T-helper 2 cell treated with Interferon-gamma antibody and Interleukin-4, amounts not matched to agents 5 μg/mL and 100 μg/mL, for 36 hours (primary cell): ENCODE data around the gene PCDHA10.
A peak's percentile ranks its signal among the peaks of the same experiment; 100 is the strongest.
"Not testable (repeated sequence)": the region's sequence is repeated elsewhere in the genome, so short reads cannot be mapped to it uniquely, and the experiment has no call there.

Source experiments
- DNase-seq: peaks from one replicate; pipeline ENCODE4 v3.0.0; 2021; ENCODE audit warnings: low spot score
- H3K27ac Mint-ChIP-seq: one replicate; pipeline ENCODE4 v1.8.0; 2021; ENCODE audit warnings: mild to moderate bottlenecking, mixed read lengths
- H3K27me3 Mint-ChIP-seq: one replicate; pipeline ENCODE4 v1.8.0; 2021; ENCODE audit warnings: low read depth, mixed read lengths
- H3K36me3 Mint-ChIP-seq: one replicate; pipeline ENCODE4 v1.8.0; 2021; ENCODE audit warnings: low read depth, mixed read lengths
- H3K4me1 Mint-ChIP-seq: one replicate; pipeline ENCODE4 v1.8.0; 2021; ENCODE audit warnings: low read depth, mixed read lengths
- H3K4me3 Mint-ChIP-seq: one replicate; pipeline ENCODE4 v1.8.0; 2022; ENCODE audit warnings: mild to moderate bottlenecking, moderate library complexity, mixed read lengths
- H3K9me3 Mint-ChIP-seq: one replicate; pipeline ENCODE4 v1.8.0; 2021; ENCODE audit warnings: mixed read lengths

Gene PCDHA10, protein sequence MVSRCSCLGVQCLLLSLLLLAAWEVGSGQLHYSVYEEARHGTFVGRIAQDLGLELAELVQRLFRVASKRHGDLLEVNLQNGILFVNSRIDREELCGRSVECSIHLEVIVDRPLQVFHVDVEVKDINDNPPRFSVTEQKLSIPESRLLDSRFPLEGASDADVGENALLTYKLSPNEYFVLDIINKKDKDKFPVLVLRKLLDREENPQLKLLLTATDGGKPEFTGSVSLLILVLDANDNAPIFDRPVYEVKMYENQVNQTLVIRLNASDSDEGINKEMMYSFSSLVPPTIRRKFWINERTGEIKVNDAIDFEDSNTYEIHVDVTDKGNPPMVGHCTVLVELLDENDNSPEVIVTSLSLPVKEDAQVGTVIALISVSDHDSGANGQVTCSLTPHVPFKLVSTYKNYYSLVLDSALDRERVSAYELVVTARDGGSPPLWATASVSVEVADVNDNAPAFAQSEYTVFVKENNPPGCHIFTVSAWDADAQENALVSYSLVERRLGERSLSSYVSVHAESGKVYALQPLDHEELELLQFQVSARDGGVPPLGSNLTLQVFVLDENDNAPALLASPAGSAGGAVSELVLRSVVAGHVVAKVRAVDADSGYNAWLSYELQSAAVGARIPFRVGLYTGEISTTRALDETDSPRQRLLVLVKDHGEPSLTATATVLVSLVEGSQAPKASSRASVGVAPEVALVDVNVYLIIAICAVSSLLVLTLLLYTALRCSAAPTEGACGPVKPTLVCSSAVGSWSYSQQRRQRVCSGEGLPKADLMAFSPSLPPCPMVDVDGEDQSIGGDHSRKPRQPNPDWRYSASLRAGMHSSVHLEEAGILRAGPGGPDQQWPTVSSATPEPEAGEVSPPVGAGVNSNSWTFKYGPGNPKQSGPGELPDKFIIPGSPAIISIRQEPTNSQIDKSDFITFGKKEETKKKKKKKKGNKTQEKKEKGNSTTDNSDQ

DNA sequence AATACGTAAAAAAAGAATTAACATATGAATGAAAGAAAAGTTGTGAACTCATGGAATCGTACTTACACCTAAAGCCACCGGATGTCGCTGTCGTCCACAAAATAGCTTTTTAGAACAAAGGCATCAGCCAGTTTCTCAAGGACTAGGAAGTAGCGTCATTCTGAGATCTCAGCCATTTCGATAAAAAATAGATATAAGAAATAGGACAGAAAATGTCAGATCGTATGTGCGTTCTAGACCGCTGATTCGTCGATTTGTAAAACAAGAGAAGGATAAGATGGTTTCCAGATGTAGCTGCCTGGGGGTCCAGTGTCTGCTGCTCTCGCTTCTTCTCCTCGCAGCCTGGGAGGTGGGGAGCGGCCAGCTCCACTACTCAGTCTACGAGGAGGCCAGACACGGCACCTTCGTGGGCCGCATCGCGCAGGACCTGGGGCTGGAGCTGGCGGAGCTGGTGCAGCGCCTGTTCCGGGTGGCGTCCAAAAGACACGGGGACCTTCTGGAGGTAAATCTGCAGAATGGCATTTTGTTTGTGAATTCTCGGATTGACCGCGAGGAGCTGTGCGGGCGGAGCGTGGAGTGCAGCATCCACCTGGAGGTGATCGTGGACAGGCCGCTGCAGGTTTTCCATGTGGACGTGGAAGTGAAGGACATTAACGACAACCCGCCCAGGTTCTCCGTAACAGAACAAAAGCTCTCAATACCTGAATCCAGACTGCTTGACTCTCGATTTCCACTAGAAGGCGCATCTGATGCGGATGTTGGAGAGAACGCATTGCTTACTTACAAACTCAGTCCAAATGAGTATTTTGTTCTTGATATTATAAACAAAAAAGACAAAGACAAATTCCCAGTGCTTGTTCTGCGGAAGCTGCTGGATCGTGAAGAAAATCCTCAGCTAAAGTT is at the start of gene PCDHA10:
Gene PCDHA10, plus strand, starts transcription at position 126 of the 903 bp plus-strand sequence. Its CDS starts 152 bp downstream, at position 278.
- no peak within 1 kb of the TSS for H3K4me3 Mint-ChIP-seq
- H3K27me3 Mint-ChIP-seq = no peaks in the 10 kb centered on the region
- no peak within 1 kb of the TSS for H3K27ac Mint-ChIP-seq
- DNase-seq = no peak
- peaks cover 3% of the 10 kb centered on the region for H3K36me3 Mint-ChIP-seq
- H3K4me1 Mint-ChIP-seq = no peaks in the 10 kb centered on the region
- H3K9me3 Mint-ChIP-seq = peaks cover 44% of the 10 kb centered on the region

DNA sequence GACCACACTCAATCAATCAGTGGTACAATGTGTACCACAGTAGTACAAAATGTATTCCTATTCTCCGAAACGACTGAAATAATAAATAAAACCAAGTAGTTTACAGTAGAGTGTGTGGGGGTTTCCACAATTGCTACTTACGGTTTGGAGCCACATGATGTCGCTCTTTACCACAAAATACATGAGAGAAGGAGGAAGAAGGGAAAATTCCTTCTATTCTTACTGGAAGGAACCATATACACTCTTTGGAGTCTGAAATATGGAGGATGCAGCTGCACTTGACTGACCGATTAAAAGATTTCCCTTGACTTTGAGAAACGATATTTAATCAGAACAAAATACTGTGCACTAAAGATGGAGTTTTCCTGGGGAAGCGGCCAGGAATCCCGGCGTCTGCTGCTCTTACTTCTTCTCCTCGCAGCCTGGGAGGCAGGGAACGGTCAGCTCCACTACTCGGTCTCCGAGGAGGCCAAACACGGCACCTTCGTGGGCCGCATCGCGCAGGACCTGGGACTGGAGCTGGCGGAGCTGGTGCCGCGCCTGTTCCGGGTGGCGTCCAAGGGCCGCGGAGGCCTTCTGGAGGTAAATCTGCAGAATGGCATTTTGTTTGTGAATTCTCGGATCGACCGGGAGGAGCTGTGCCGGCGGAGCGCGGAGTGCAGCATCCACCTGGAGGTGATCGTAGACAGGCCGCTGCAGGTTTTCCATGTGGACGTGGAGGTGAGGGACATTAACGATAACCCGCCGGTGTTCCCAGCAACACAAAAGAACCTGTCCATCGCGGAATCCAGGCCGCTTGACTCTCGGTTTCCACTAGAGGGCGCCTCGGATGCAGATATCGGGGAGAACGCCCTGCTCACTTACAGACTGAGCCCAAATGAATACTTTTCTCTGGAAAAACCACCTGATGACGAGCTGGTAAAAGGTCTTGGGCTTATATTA is 48.6 kb upstream of the PCDHA10 start, which contains the start of gene PCDHA4:
Gene PCDHA4, plus strand, starts transcription at position 235 of the 942 bp plus-strand sequence.
- H3K9me3 Mint-ChIP-seq = peaks cover 42% of the 10 kb centered on the region
- no peak for DNase-seq

DNA sequence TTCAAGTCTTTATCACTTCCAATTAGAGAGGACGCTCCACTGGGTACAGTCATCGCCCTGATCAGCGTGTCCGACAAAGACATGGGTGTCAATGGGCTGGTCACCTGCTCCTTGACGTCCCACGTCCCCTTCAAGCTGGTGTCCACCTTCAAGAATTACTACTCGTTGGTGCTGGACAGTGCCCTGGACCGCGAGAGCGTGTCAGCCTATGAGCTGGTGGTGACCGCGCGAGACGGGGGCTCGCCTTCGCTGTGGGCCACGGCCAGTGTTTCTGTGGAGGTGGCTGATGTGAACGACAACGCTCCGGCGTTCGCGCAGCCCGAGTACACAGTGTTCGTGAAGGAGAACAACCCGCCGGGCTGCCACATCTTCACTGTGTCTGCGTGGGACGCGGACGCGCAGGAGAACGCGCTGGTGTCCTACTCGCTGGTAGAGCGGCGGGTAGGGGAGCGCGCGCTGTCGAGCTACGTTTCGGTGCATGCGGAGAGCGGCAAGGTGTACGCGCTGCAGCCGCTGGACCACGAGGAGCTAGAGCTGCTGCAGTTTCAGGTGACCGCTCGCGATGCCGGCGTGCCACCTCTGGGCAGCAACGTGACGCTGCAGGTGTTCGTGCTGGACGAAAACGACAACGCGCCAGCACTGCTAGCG is 47.3 kb upstream of the PCDHA10 start:
- DNase-seq, H3K27me3 Mint-ChIP-seq, H3K4me1 Mint-ChIP-seq, H3K4me3 Mint-ChIP-seq, H3K36me3 Mint-ChIP-seq, H3K27ac Mint-ChIP-seq: not testable (repeated sequence)
- H3K9me3 Mint-ChIP-seq = peaks cover 53% of the 10 kb centered on the region

More for the DNA sequence above, 48.6 kb upstream of the PCDHA10 start, which contains the start of gene PCDHA4:
- Mint-ChIP-seq H3K27me3 (no peaks in the 10 kb centered on the region), H3K36me3 (no peaks in the 10 kb centered on the region), H3K27ac (no peak within 1 kb of the TSS), H3K4me3 (no peak within 1 kb of the TSS), H3K4me1 (no peaks in the 10 kb centered on the region)

DNA sequence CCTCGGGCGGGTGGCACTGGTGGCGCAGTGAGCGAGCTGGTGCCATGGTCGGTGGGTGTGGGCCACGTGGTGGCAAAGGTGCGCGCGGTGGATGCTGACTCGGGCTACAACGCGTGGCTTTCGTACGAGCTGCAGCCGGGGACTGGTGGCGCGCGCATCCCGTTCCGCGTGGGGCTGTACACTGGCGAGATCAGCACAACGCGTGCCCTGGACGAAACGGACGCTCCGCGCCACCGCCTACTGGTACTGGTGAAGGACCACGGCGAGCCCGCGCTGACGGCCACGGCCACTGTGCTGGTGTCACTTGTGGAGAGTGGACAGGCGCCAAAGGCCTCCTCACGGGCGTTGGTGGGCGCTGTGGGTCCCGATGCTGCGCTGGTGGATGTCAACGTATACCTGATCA is 46.8 kb upstream of the PCDHA10 start:
- no peak for DNase-seq
- Mint-ChIP-seq H3K27ac (no peak overlapping the region), H3K9me3 (peaks cover 48% of the 10 kb centered on the region), H3K36me3 (no peaks in the 10 kb centered on the region), H3K4me3 (no peak overlapping the region), H3K27me3 (no peaks in the 10 kb centered on the region), H3K4me1 (no peaks in the 10 kb centered on the region)

DNA sequence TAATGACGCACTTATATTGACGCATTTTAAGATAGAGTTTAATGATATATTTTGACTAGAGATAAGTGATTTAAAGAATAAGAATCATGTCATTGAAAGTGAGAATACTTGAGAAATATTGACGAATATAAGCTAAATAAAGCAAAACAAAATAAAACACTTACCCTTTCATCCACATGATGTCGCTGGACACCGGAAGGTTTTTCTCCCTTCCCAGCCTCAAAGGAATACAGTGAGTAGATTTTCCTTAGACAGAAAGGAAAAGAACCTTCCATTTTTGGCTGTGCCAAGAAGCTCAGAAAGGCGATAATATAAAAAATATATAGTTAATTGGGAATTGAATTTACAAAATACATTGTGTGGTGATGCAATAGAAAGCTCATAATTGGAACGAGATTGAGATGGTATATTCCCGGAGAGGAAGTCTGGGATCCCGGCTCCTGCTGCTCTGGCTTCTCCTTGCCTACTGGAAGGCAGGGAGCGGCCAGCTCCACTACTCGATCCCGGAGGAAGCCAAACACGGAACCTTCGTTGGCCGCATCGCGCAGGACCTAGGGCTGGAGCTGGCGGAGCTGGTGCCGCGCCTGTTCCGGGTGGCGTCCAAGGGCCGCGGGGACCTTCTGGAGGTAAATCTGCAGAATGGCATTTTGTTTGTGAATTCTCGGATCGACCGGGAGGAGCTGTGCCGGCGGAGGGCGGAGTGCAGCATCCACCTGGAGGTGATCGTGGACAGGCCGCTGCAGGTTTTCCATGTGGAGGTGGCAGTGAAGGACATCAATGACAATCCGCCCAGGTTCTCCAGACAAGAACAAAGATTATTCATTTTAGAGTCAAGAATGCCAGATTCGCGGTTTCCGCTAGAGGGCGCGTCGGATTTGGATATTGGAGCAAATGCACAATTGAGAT is 34.1 kb upstream of the PCDHA10 start, which contains the start of gene PCDHA5:
Gene PCDHA5, plus strand, starts transcription at position 239 of the 906 bp plus-strand sequence.
- Mint-ChIP-seq H3K9me3 (peaks cover 18% of the 10 kb centered on the region), H3K4me3 (no peak within 1 kb of the TSS), H3K27me3 (no peaks in the 10 kb centered on the region), H3K36me3 (no peaks in the 10 kb centered on the region), H3K4me1 (no peaks in the 10 kb centered on the region), H3K27ac (no peak within 1 kb of the TSS)
- DNase-seq = no peak

DNA sequence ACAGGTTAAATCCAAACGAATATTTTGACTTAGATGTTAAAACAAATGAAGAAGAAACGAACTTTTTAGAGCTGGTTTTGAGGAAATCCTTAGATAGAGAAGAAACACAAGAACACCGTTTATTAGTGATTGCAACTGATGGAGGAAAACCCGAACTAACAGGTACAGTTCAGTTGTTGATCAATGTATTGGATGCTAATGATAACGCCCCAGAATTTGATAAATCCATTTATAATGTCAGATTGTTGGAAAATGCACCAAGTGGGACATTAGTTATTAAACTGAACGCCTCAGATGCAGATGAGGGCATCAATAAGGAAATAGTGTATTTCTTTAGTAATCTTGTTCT is 33.4 kb upstream of the PCDHA10 start:
- peaks cover 25% of the 10 kb centered on the region for H3K9me3 Mint-ChIP-seq
- no peaks in the 10 kb centered on the region for H3K27me3 Mint-ChIP-seq
- H3K36me3 Mint-ChIP-seq = no peaks in the 10 kb centered on the region
- no peak overlapping the region for H3K4me3 Mint-ChIP-seq
- no peak for DNase-seq
- H3K27ac Mint-ChIP-seq = no peak overlapping the region
- no peaks in the 10 kb centered on the region for H3K4me1 Mint-ChIP-seq

DNA sequence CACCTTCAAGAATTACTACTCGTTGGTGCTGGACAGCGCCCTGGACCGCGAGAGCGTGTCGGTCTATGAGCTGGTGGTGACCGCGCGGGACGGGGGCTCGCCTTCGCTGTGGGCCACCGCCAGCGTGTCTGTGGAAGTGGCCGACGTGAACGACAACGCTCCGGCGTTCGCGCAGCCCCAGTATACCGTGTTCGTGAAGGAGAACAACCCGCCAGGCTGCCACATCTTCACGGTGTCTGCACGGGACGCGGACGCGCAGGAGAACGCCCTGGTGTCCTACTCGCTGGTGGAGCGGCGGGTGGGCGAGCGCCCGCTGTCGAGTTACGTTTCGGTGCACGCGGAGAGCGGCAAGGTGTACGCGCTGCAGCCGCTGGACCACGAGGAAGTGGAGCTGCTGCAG is 32.7 kb upstream of the PCDHA10 start:
- not testable (repeated sequence) for H3K27ac Mint-ChIP-seq, H3K36me3 Mint-ChIP-seq, H3K4me3 Mint-ChIP-seq, H3K4me1 Mint-ChIP-seq, DNase-seq, H3K27me3 Mint-ChIP-seq
- H3K9me3 Mint-ChIP-seq = peaks cover 29% of the 10 kb centered on the region

DNA sequence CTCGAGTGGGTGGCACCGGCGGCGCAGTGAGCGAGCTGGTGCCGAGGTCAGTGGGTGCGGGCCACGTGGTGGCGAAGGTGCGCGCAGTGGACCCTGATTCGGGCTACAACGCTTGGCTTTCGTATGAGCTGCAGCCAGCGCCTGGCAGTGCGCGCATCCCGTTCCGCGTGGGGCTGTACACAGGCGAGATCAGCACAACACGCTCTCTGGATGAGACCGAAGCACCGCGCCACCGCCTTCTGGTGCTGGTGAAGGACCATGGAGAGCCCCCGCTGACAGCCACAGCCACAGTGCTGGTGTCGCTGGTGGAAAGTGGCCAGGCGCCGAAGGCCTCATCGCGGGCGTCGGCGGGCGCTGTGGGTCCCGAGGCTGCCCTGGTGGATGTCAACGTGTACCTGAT is 32.2 kb upstream of the PCDHA10 start:
- Mint-ChIP-seq H3K9me3 (peaks cover 31% of the 10 kb centered on the region), H3K36me3 (no peaks in the 10 kb centered on the region), H3K27me3 (no peaks in the 10 kb centered on the region), H3K27ac (no peak overlapping the region), H3K4me3 (no peak overlapping the region), H3K4me1 (no peaks in the 10 kb centered on the region)
- no peak for DNase-seq

DNA sequence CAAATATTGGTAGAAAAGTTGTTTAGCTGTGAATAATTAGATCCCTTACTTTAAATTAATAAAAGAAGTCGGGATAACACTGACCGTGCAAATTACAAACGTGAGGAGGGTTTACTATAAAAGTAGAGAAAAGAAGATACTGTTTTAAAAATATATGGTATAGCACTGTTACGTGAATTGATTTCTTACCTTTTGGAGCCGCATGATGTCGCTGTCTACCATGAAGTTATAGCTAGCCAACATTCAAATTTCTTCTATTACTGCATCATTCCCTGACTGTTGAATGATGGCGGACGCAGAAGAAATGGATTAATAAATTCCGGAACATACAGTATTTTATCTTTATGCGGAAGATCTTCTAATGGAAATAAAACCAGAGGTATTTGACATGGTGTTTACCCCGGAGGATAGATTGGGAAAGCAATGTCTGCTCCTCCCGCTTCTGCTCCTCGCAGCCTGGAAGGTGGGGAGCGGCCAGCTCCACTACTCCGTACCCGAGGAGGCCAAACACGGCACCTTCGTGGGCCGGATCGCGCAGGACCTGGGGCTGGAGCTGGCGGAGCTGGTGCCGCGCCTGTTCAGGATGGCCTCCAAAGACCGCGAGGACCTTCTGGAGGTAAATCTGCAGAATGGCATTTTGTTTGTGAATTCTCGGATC is 27.9 kb upstream of the PCDHA10 start, which contains the start of gene PCDHA6:
Gene PCDHA6, plus strand, starts transcription at position 257 of the 658 bp plus-strand sequence. Its CDS starts 132 bp downstream, at position 389.
- Mint-ChIP-seq H3K27me3 (no peaks in the 10 kb centered on the region), H3K9me3 (peaks cover 36% of the 10 kb centered on the region), H3K4me3 (peak within 1 kb of the TSS; percentile 24), H3K36me3 (no peaks in the 10 kb centered on the region), H3K4me1 (no peaks in the 10 kb centered on the region), H3K27ac (no peak within 1 kb of the TSS)
- no peak for DNase-seq

DNA sequence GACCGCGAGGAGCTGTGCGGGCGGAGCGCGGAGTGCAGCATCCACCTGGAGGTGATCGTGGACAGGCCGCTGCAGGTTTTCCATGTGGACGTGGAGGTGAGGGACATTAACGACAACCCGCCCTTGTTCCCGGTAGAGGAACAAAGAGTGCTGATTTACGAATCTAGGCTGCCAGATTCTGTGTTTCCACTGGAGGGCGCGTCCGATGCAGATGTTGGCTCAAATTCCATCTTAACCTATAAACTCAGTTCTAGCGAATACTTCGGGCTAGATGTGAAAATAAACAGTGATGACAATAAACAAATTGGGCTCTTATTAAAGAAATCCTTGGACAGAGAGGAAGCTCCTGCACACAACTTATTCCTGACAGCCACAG is 27.3 kb upstream of the PCDHA10 start:
- H3K9me3 Mint-ChIP-seq = peaks cover 39% of the 10 kb centered on the region
- peak overlapping the region; percentile 24 for H3K4me3 Mint-ChIP-seq
- no peaks in the 10 kb centered on the region for H3K36me3 Mint-ChIP-seq
- no peaks in the 10 kb centered on the region for H3K4me1 Mint-ChIP-seq
- no peaks in the 10 kb centered on the region for H3K27me3 Mint-ChIP-seq
- H3K27ac Mint-ChIP-seq = no peak overlapping the region
- DNase-seq = no peak
